HG03103 (cell line): ENCODE data around the gene PPP1R15A.
A peak's percentile ranks its signal among the peaks of the same experiment; 100 is the strongest.
"Not testable (repeated sequence)": the region's sequence is repeated elsewhere in the genome, so short reads cannot be mapped to it uniquely, and the experiment has no call there.

ENCODE experiments used
- ATAC-seq: cut with Tn5 transposase; IDR thresholded peaks from one replicate; pipeline ENCODE4 v1.9.1; 2021; ENCODE audit warnings: low read depth; ENCODE audit not compliant: unreplicated experiment

Gene PPP1R15A

DNA sequence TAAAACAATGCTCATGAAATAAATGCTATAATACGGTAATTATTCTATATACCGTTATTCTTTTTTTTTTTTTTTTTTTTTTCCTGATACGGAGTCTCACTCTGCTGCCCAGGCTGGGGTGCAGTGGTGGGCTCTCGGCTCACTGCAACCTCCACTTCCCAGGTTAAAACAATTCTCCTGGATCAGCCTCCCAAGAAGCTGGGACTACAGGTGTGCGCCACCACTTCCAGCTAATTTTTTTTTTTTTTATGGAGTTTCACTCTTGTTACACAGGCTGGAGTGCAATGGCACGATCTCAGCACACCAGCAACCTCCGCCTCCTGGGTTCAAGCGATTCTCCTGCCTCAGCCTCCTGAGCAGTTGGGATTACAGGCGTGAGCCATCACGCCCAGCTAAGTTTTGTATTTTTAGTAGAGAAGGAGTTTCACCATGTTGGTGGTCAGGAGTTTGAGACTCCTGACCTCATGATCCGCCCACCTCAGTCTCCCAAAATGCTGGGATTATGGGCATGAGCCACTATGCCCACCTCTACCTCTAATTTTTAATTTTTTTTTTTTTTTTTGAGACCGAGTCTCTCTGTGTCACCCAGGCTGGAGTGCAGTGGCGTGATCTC is 6.9 kb downstream of the PPP1R15A start:
- no peak for ATAC-seq

- not testable (repeated sequence) for ATAC-seq
Observed at GRCh38 chr19:48879696-48880095, 7.5 kb downstream of the PPP1R15A start.

DNA sequence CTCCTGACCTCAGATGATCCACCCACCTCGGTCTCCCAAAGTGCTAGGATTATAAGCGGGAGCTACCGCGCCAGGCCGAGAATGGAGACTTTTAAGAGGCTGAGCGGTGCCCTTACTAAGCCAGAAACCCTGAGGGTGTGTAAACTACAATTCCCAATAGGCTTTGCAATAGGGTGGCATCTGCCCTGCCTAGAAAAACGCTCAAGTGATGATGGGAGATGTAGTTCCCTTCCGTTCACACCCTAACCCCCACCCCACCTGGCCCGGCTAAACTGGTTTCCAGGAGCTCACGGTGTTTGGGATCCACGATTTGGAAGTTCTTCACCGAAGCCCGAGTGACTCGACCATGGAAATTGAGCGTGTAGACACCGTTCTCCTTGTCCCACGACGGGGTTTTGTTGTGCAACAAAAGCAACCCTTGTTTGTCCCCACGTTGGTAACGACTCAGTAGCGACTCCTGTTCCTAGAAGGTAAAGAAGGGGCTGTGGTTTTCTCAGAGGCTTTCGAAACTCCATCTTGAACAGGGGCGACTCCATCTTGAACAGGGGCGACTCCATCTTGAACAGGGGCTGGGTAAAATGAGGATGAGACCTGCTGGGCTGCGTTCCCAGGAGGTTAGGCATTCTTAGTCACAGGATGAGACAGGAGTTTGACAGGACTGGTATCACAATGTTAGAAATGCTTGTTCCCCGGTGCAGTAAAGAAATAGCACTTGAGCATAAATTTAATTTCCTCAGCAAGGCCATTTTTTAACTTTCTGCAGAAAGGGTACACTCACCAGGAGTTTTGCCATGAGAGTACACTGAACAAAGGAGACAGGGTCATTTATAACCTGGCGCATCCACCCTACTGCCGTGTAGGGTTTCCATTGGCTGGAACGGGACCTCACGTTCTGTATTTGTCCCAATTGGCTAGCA is 9.8 kb downstream of the PPP1R15A start:
- ATAC-seq = no peak

- ATAC-seq = no peak
Observed at GRCh38 chr19:48883726-48884125, 11.5 kb downstream of the PPP1R15A start.

DNA sequence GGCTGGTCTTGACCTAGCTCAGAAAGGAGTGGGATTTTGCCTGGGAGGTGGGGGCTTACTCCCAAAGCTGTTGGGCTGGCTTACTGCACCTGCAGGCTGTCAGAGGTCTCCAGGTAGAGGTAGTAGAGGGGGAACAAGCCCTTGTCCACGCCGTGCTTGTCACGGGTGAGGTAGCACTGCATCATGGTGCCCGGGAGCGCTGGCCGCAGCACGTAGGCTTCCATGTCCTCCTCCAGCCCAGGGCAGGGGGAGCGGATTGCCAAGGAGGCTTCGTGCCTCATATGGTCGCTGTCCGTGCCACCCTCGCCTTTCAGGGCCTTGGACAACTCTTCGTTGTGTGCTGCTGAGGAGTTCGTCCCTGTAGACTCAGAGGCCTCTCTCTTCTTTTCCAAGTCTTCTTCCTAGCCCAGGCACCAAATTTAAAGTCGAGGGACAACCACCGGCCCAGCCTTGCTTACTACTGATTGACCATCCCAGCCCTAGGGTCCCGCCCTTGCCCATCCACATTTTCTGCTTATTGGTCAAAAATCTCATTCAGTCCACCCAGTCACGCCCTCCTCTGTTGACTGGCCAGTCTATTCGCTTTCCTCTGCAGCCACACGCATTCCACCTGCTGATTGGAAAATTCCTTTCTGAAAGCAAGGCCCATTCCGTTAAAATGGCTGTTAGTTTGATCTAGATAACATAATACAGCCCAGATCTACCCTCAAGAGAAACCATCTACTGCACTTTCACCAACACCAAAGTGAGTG is 15.8 kb downstream of the PPP1R15A start:
- ATAC-seq = no peak

GRCh38 chr19:48889496-48889895 is 17.3 kb downstream of the PPP1R15A start:
- ATAC-seq = not testable (repeated sequence)

GRCh38 chr19:48890551-48890950 is 18.3 kb downstream of the PPP1R15A start:
- no peak for ATAC-seq

- ATAC-seq = no peak
Observed at GRCh38 chr19:48895226-48895625, 23.0 kb downstream of the PPP1R15A start.

- ATAC-seq = no peak
Observed at GRCh38 chr19:48896191-48896720, 24.0 kb downstream of the PPP1R15A start.

DNA sequence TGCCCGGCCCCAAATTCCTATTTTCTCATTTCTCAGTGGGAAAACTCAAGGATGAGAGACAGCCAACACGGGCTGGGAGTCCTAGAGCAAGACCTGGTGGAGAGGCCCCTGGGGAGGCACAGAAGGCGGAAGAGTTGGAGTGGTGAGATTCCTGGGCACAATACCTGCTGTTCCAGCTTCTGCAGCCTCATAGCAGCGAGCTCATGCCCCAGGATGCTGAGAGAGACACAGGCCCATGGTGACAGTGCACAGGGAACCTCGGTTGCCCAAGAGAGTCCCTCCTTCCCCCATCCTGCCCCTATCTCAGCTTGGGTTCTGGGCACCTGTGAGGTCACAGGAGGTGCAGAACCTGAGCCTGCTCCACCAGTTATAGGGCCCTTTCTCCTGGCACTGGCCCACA is 25.0 kb downstream of the PPP1R15A start:
- no peak for ATAC-seq

DNA sequence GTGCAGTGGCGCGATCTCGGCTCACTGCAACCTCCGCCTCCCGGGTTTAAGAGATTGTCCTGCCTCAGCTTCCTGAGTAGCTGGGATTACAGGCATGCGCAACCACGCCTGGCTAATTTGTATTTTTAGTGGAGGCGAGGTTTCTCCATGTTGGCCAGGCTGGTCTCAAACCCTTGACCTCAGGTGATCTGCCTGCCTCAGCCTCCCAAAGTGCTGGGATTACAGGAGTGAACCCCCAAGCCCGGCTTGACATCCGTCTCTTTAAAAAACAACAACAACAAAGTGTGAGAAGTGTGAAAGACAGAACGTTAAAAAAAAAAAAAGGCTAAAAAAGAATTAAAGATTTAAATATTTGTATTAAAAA is 27.1 kb downstream of the PPP1R15A start:
- ATAC-seq = not testable (repeated sequence)

DNA sequence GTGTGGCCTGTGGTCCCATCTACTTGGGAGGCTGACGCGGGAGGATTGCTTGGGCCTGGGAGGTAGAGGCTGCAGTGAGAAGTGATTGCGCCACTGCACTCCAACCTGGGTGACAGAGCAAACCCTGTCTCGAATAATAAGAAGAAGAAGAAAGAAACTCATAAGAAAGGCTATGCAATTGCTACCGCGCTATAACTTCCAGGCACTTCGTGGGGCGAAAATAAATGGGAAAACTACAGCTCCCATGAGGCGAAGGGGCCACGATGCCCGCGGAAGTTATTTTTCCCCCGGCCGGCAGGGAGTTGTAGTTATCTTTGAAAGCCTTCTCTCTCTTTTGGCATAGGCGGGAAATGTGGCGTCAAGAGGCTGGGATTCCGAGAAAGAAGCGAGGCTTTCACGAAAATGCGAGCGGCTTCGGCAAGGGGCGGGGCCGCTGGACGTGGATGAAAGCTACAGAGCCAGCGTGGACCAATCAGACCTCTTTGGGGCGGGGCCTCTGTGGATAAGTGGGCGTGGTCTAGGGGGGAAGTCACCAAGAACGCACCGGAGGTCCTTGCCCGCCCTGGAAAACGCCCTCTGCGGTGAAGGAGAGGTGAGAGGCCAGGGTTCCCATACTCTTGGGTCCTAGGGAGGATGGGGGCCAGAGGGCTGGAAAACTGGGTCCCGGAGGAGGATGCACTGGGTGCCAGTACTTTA is 27.7 kb downstream of the PPP1R15A start, which contains the start of gene NUCB1:
TSS of gene NUCB1 (plus strand) at position 532 of the 696 bp plus-strand sequence. CDS start 485 bp downstream, outside the sequence.
- ATAC-seq = peak; percentile 78

GRCh38 chr19:48900477-48901406 is 28.5 kb downstream of the PPP1R15A start:
- peak; percentile 9 for ATAC-seq

GRCh38 chr19:48902291-48902690 is 30.1 kb downstream of the PPP1R15A start:
- not testable (repeated sequence) for ATAC-seq

GRCh38 chr19:48903788-48904187 is 31.6 kb downstream of the PPP1R15A start:
- ATAC-seq = not testable (repeated sequence)

GRCh38 chr19:48905664-48906063 is 33.4 kb downstream of the PPP1R15A start:
- no peak for ATAC-seq

DNA sequence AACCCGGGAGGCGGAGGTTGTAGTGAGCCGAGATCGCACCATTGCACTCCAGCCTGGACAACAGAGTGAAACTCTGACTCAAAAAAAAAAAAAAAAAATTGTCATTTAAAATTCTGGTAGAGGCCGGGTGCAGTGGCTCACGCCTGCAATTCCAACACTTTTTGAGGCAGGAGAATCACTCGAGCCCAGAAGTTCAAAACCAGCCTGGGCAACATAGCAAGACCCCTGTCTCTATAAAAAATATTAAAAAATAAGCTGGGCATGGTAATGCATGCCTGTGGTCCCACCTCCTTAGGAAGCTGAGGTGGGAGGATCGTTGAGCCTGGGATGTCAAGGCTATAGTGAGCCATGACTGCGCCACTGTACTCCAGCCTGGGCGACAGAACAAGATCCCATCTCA is 34.1 kb downstream of the PPP1R15A start:
- ATAC-seq = no peak

- ATAC-seq = no peak
Observed at GRCh38 chr19:48907671-48908070, 35.5 kb downstream of the PPP1R15A start.

GRCh38 chr19:48909424-48910077 is 37.3 kb downstream of the PPP1R15A start:
- not testable (repeated sequence) for ATAC-seq
